Spleen (tissue), 11 donors: Measurements from ENCODE around the gene SLC30A7. TPM values are rescaled to one million over a fixed set of nuclear protein-coding genes. Genes with fewer than 3 reads are reported as not detected.
"Not testable (repeated sequence)": the region's sequence is repeated elsewhere in the genome, so short reads cannot be mapped to it uniquely, and the experiment has no call there.

Experiments
- DNase-seq: peaks from one replicate; pipeline ENCODE4 v3.0.0-alpha.2; 2020
- H3K27ac ChIP-seq, 8 donors: fragments of 200-600 bp; sonication (generic) in 7 of 8; 1 replicate in 4 of 8; 2 replicates in 4 of 8; pipeline versions ENCODE4 v1.5.0 to v1.8.0; 2016 to 2021; ENCODE audit warnings: inconsistent platforms in 4 of 8, mild to moderate bottlenecking in 4 of 8, moderate library complexity in 1 of 8
- H3K27me3 ChIP-seq, 7 donors: fragments of 200-600 bp; sonication (generic) in 6 of 7; replicated peaks in 1 of 7; 1 replicate in 4 of 7; 2 replicates in 3 of 7; pipeline versions ENCODE4 v1.5.0 to v1.8.0; 2016 to 2021; ENCODE audit warnings: inconsistent platforms in 3 of 7, mild to moderate bottlenecking in 1 of 7
- H3K36me3 ChIP-seq, 6 donors: fragments of 200-600 bp; sonication (generic) in 5 of 6; 1 replicate in 4 of 6; 2 replicates in 2 of 6; pipeline versions ENCODE4 v1.5.0 to v1.8.0; 2016 to 2021; ENCODE audit warnings: inconsistent platforms in 2 of 6
- H3K4me1 ChIP-seq, 6 donors: fragments of 200-600 bp; sonication (generic) in 5 of 6; 1 replicate in 3 of 6; 2 replicates in 3 of 6; pipeline versions ENCODE4 v1.5.0 to v1.8.0; 2016 to 2021; ENCODE audit warnings: inconsistent platforms in 3 of 6
- H3K4me3 ChIP-seq, 8 donors: fragments of 200-600 bp; sonication (generic) in 7 of 8; 1 replicate in 4 of 8; 2 replicates in 4 of 8; pipeline versions ENCODE4 v1.5.0 to v1.8.0; 2016 to 2021; ENCODE audit warnings: inconsistent platforms in 4 of 8, mild to moderate bottlenecking in 4 of 8, moderate library complexity in 2 of 8
- H3K9me3 ChIP-seq, 8 donors: fragments of 200-600 bp; sonication (generic) in 7 of 8; 1 replicate in 4 of 8; 2 replicates in 4 of 8; pipeline versions ENCODE4 v1.5.0 to v1.8.0; 2016 to 2021; ENCODE audit warnings: inconsistent platforms in 4 of 8
- POLR2A ChIP-seq, 3 donors: fragments of 450-650 bp; IDR thresholded peaks; one replicate each; pipeline ENCODE4 v1.5.1; 2017; ENCODE audit warnings: antibody characterized with exemption in 3 of 3, mild to moderate bottlenecking in 1 of 3
- POLR2AphosphoS5 ChIP-seq, 3 donors: sonication (generic); formaldehyde crosslinking; IDR thresholded peaks; one replicate each; pipeline ENCODE4 v1.5.1; 2017; ENCODE audit warnings: antibody characterized with exemption in 3 of 3
- WGBS, 5 donors: extraction: QIAGEN DNeasy Blood & Tissue Kit in 3 of 5; methylation state at CpG; one replicate each; pipeline versions ENCODE4 v1.1.5 to v1.1.7; 2013 to 2018; 5-methylcytosine and 5-hydroxymethylcytosine counted together
- intact Hi-C: fragments of 100-400 bp; cut with DNase I; formaldehyde crosslinking; loops from one replicate; pipeline ENCODE4 v1.15.0; 2023; ENCODE audit warnings: low total_unique reads
- polyA plus RNA-seq, 3 donors: library from polyadenylated mRNA; stranded (reverse); fragments of 200-250 nt; gene quantifications; one replicate each; pipeline ENCODE4 v1.2.1, GENCODE V29; 2013
- total RNA-seq, 7 donors: library from RNA; depleted of rRNA in 3 of 7; stranded (reverse); fragments of >200 nt in 3 of 7; fragmentation: NEBNext Ultra II Directional in 4 of 7; extraction: Animal tissue kit (Norgen Biotek cat#: 25700) in 4 of 7; gene quantifications; one replicate each; pipeline versions ENCODE4 v1.1.0 to v1.2.1, GENCODE V29; 2016 to 2021
- TF ChIP-seq, protein P1 (sequence below), 11 experiments: fragments of 200-600 bp in 7 of 11; fragments of 450-650 bp in 4 of 11; sonication (generic) in 4 of 11; IDR thresholded peaks in 8 of 11; conservative IDR thresholded peaks in 3 of 11; 1 replicate in 7 of 11; 2 replicates in 4 of 11; pipeline versions ENCODE4 v1.4.0 to v1.8.0; 2016 to 2021; ENCODE audit warnings: antibody characterized with exemption in 11 of 11, inconsistent platforms in 4 of 11, mild to moderate bottlenecking in 1 of 11
- donor health status: healthy with polysubstance abuse.
- donor health status: DM: no; HTN: no; CAD: no; lungs with moderate emphysema.
- donor health status: DM: no; HTN: no; CAD: no.
- donor health status: Bipolar disorder and iron deficiency.
- donor health status: healthy.
- donor health status: DM: no; HTN: no; CAD: no.
- donor health status: DM: yes; HTN: yes; CAD: no.

Gene SLC30A7
- total and polyA plus RNA-seq, 10 donors = 4.2 to 44.5 (median 35.9) TPM

DNA sequence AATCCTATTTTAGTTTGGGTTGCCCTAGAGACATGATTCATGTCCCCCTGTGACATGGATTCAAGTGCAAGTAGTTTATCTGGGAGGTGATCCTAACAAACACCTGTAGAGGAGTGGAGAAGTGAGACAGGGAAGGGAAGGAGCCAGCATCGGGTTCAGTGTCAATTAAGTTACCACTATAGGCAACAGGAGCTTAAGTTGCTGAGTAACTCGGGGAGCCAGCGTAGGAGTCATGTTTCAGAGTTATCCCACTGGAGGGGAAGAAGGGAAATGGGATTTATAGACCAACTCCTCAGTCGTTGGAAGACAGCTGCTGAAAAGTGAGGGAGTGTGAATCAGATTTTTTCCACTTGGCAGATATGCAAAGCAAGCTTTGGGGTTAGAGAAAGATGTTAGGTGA, 54.9 kb downstream of the SLC30A7 start:
- H3K27me3 ChIP-seq = no peaks in the 10 kb centered on the region
- peak overlapping the region in 3 of 8 donors; percentile 64 to 84 (median 66) for H3K27ac ChIP-seq
- no peak for DNase-seq
- TF ChIP-seq POLR2A (IDR thresholded peaks at IDR 0.05) = no peak
- no peak for TF ChIP-seq POLR2AphosphoS5 (IDR thresholded peaks at IDR 0.05)
- TF ChIP-seq, protein P1, sequence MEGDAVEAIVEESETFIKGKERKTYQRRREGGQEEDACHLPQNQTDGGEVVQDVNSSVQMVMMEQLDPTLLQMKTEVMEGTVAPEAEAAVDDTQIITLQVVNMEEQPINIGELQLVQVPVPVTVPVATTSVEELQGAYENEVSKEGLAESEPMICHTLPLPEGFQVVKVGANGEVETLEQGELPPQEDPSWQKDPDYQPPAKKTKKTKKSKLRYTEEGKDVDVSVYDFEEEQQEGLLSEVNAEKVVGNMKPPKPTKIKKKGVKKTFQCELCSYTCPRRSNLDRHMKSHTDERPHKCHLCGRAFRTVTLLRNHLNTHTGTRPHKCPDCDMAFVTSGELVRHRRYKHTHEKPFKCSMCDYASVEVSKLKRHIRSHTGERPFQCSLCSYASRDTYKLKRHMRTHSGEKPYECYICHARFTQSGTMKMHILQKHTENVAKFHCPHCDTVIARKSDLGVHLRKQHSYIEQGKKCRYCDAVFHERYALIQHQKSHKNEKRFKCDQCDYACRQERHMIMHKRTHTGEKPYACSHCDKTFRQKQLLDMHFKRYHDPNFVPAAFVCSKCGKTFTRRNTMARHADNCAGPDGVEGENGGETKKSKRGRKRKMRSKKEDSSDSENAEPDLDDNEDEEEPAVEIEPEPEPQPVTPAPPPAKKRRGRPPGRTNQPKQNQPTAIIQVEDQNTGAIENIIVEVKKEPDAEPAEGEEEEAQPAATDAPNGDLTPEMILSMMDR (IDR thresholded peaks at IDR 0.05 in 8 of 11, conservative IDR thresholded peaks at IDR 0.05 in 3 of 11) = no peak
- 63 to 77% (median 66%) methylated on average over 4 of the region's 4 CpGs for WGBS, 5 donors
- H3K4me1 ChIP-seq = peaks cover 7 to 42% (median 20%) of the 10 kb centered on the region in 6 donors
- H3K9me3 ChIP-seq = peaks cover 0 to 23% (median 2%) of the 10 kb centered on the region in 8 donors
- peaks cover 0 to 32% (median 6%) of the 10 kb centered on the region in 6 donors for H3K36me3 ChIP-seq
- intact Hi-C loops = no loop called here
- H3K4me3 ChIP-seq = no peak overlapping the region

DNA sequence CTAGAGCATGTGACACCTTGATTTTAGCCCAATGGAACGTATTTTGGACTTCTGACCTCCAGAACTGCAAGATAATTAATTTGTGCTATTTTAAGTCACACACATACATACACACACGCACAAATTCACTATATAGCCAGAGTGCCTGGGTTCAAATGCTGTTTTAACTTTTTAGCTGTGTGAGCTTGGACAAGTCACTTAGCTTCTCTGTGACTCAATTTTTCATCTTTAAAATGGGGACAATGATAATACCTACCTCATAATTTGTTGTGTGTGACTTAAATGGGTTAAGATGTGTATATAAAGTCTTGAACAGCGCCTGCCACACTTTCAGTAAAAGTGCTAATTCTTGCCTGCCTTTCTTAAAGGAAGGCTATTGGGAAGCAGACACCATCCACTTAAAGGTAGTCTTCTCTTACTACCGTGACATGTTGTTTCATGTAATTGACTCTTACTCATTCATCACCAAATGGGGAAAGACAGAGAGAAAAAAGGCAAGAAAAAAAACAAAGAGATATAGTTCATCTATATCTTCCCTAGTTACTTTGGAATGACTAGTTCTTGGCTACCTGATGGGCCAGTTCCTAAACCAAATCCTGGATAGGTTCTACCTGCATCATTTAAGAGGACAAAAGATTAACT, 56.3 kb downstream of the SLC30A7 start:
- no peaks in the 10 kb centered on the region for H3K27me3 ChIP-seq
- DNase-seq = no peak
- H3K9me3 ChIP-seq = peaks cover 0 to 11% (median 2%) of the 10 kb centered on the region in 8 donors
- H3K27ac ChIP-seq = no peak overlapping the region
- peaks cover 0 to 25% (median 6%) of the 10 kb centered on the region in 6 donors for H3K36me3 ChIP-seq
- intact Hi-C loops = no loop called here
- no peak overlapping the region for H3K4me3 ChIP-seq
- TF ChIP-seq POLR2AphosphoS5 (IDR thresholded peaks at IDR 0.05) (no peak), POLR2A (IDR thresholded peaks at IDR 0.05) (no peak)
- TF ChIP-seq, protein P1 (IDR thresholded peaks at IDR 0.05 in 8 of 11, conservative IDR thresholded peaks at IDR 0.05 in 3 of 11) = no peak
- 95 to 99% (median 97%) methylated on average over 4 of the region's 4 CpGs for WGBS, 5 donors
- H3K4me1 ChIP-seq = peaks cover 7 to 36% (median 20%) of the 10 kb centered on the region in 6 donors

DNA sequence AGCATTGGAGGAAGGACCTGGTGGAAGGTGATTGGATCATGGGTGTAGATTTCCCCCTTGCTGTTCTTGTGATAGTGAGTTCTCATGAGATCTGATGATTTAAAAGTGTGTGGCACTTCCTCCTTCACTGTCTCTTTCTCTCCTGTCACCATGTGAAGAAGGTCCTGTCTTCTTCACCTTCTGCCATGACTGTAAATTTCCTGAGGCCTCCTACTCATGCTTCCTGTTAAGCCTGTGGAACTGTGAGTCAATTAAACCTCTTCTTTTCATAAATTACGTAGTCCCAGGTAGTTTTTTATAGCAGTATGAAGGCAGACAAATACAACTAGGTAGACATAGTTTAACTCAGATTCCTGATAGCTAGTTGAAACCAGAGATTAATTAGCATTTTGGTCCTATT, 57.1 kb downstream of the SLC30A7 start:
- intact Hi-C loops, DNase-seq, H3K27me3 ChIP-seq, H3K4me3 ChIP-seq, H3K9me3 ChIP-seq, H3K27ac ChIP-seq: not testable (repeated sequence)
- H3K4me1 ChIP-seq = peaks cover 7 to 36% (median 20%) of the 10 kb centered on the region in 6 donors
- 66 to 97% (median 85%) methylated on average over 1 of the region's 1 CpG for WGBS, 5 donors
- peaks cover 0 to 25% (median 6%) of the 10 kb centered on the region in 6 donors for H3K36me3 ChIP-seq

DNA sequence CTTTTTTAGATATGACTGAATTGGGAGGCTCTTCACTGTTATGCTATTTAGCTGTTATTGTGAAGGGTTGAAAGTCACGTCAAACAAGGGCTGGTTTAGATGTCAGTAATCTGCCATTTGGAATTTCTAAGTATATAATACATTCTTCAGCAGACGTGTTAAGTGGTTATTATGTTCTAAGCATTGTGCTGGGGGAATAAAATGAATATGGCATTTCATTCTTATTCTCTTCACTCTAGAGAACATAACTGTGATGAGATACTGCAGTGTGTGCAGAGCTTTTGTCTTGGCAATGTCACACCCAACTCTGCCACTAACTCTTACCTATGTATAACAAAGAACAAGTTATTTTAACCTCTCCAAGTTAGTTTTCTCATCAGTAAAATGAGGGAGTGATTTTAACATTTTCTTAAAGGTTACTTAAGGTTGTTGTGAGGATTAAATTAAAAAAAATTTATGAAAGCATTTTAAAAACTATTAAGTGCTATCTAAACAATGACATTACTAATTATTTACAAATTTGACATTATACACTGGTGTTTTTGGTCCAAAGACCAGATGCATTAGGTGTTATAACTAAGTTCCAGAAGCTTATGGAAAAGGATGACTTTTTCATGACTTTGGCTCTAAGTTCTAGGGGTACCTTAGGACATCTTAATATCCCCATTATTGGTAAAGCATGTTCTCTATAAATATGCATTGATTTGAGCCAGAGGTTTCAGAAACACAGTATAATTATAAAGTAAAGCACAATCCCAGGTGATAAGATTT, 58.3 kb downstream of the SLC30A7 start:
- Histone ChIP-seq H3K36me3 (peaks cover 0 to 25% (median 6%) of the 10 kb centered on the region in 6 donors), H3K9me3 (no peaks in the 10 kb centered on the region), H3K4me3 (no peak overlapping the region), H3K27me3 (no peaks in the 10 kb centered on the region), H3K4me1 (peaks cover 2 to 25% (median 13%) of the 10 kb centered on the region in 6 donors), H3K27ac (no peak overlapping the region)
- TF ChIP-seq POLR2AphosphoS5 (IDR thresholded peaks at IDR 0.05) = no peak
- no peak for DNase-seq
- intact Hi-C loops = no loop called here
- 84 to 95% (median 89%) methylated on average over 2 of the region's 2 CpGs for WGBS, 5 donors

DNA sequence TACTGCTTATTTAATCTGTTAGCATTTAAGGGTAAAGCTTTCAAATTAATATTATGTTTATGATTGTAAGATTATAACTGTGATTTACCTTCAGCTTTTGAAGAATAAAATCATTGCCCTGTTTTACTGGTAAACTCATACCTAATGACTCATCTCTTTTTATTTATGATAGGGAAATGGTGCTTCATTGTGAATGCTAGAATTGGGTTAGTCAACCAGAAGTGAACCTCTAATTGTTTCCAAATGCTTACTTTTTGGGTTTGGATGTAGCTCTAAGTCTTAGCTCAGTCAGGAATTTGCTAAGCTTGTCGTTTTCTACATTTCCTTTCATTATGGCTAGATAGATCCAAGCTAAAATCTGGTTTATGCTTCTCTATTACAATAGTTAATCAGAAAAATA, 59.4 kb downstream of the SLC30A7 start:
- Histone ChIP-seq H3K36me3 (peaks cover 0 to 23% (median 6%) of the 10 kb centered on the region in 6 donors), H3K27me3 (no peaks in the 10 kb centered on the region), H3K4me1 (peaks cover 0 to 13% (median 2%) of the 10 kb centered on the region in 6 donors), H3K4me3 (no peak overlapping the region), H3K27ac (no peak overlapping the region), H3K9me3 (no peaks in the 10 kb centered on the region)
- DNase-seq = no peak
- WGBS, 5 donors = 69 to 85% (median 76%) methylated on average over 1 of the region's 1 CpG
- no peak for TF ChIP-seq POLR2AphosphoS5 (IDR thresholded peaks at IDR 0.05)
- TF ChIP-seq, protein P1 (IDR thresholded peaks at IDR 0.05 in 8 of 11, conservative IDR thresholded peaks at IDR 0.05 in 3 of 11) = no peak
- no peak for TF ChIP-seq POLR2A (IDR thresholded peaks at IDR 0.05)
- intact Hi-C loops = no loop called here
